NCI-H2227 (cell line): Measurements from ENCODE around the gene PALB2.

ENCODE experiments used
- DNase-seq: peaks from one replicate; lab custom pipeline; 2025; ENCODE audit not compliant: unreplicated experiment; lab: John Stamatoyannopoulos, UW

The PALB2 gene

GRCh38 chr16:23640931-23641765 is at the start of gene PALB2, which contains the start of gene DCTN5:
PALB2 (minus strand) TSS chr16:23641310; CDS start chr16:23641157, 153 bp downstream.
DCTN5 (plus strand) TSS chr16:23641466; CDS start chr16:23641543, 77 bp downstream.
- DNase-seq, result peak; percentile 97

GRCh38 chr16:23689442-23690187 is 48.5 kb upstream of the PALB2 start:
- no peak for DNase-seq

GRCh38 chr16:23687034-23687808 is 46.1 kb upstream of the PALB2 start:
- DNase-seq, result no peak

GRCh38 chr16:23683487-23683886 is 42.4 kb upstream of the PALB2 start:
- no peak for DNase-seq

- DNase-seq, result no peak
Observed at GRCh38 chr16:23682181-23682580, 41.1 kb upstream of the PALB2 start.

- no peak for DNase-seq
Observed at GRCh38 chr16:23679986-23680336, 38.9 kb upstream of the PALB2 start.

- peak; percentile 38 for DNase-seq
Observed at GRCh38 chr16:23679274-23679985, 38.3 kb upstream of the PALB2 start.

- DNase-seq, result peak; percentile 95
Observed at GRCh38 chr16:23678430-23679273, 37.5 kb upstream of the PALB2 start, which contains the start of gene PLK1. PLK1 (plus strand) TSS chr16:23678889; CDS start chr16:23678933, 44 bp downstream.

- no peak for DNase-seq
Observed at GRCh38 chr16:23676924-23677480, 35.9 kb upstream of the PALB2 start.

- DNase-seq, result no peak
Observed at GRCh38 chr16:23673971-23674614, 33.0 kb upstream of the PALB2 start.

- DNase-seq, result no peak
Observed at GRCh38 chr16:23670137-23670776, 29.1 kb upstream of the PALB2 start.

- no peak for DNase-seq
Observed at GRCh38 chr16:23668873-23669272, 27.8 kb upstream of the PALB2 start.

- DNase-seq, result no peak
Observed at GRCh38 chr16:23668225-23668624, 27.1 kb upstream of the PALB2 start.

GRCh38 chr16:23667355-23667659 is 26.2 kb upstream of the PALB2 start:
- DNase-seq, result no peak

GRCh38 chr16:23666571-23667354 is 25.7 kb upstream of the PALB2 start:
- DNase-seq, result no peak

GRCh38 chr16:23663918-23664317 is 22.8 kb upstream of the PALB2 start:
- no peak for DNase-seq

- DNase-seq, result no peak
Observed at GRCh38 chr16:23651943-23652468, 10.9 kb upstream of the PALB2 start.
